AG10803 (cell line): ENCODE data around the gene PCMT1.
A peak's percentile ranks its signal among the peaks of the same experiment; 100 is the strongest.
"Not testable (repeated sequence)": the region's sequence is repeated elsewhere in the genome, so short reads cannot be mapped to it uniquely, and the experiment has no call there.

ENCODE experiments used
- DNase-seq: peaks from one replicate; pipeline ENCODE4 v3.0.0; 2010; ENCODE audit warnings: low read depth
- H3K4me3 ChIP-seq: 2 replicates; pipeline ENCODE4 v1.5.1; 2011; ENCODE audit warnings: mild to moderate bottlenecking, low read length, control low read depth
- CTCF ChIP-seq: conservative IDR thresholded peaks from 2 replicates; pipeline ENCODE4 v1.5.1; 2011; ENCODE audit warnings: mild to moderate bottlenecking, low read length, control low read depth, inconsistent platforms

PCMT1 gene

GRCh38 chr6:149750136-149750609 lies 632 bp downstream of the PCMT1 start:
- H3K4me3 ChIP-seq: peak overlapping the region; percentile 95
- DNase-seq: peak; percentile 48
- TF ChIP-seq CTCF: no peak

GRCh38 chr6:149751239-149751638 lies 1.7 kb downstream of the PCMT1 start:
- H3K4me3 ChIP-seq: peak overlapping the region; percentile 95; the same call in 1 of the 2 replicates
- no peak for DNase-seq
- no peak for TF ChIP-seq CTCF

GRCh38 chr6:149751920-149752319 lies 2.4 kb downstream of the PCMT1 start:
- not testable (repeated sequence) for DNase-seq, H3K4me3 ChIP-seq

GRCh38 chr6:149752600-149753373 lies 3.2 kb downstream of the PCMT1 start:
- H3K4me3 ChIP-seq: no peak overlapping the region
- DNase-seq: peak; percentile 45
- TF ChIP-seq CTCF: no peak

GRCh38 chr6:149753374-149753637 lies 3.8 kb downstream of the PCMT1 start:
- DNase-seq, H3K4me3 ChIP-seq: not testable (repeated sequence)

GRCh38 chr6:149754548-149754947 lies 5.0 kb downstream of the PCMT1 start:
- no peak for TF ChIP-seq CTCF
- no peak overlapping the region for H3K4me3 ChIP-seq
- no peak for DNase-seq

- no peak for TF ChIP-seq CTCF
- no peak for DNase-seq
- no peak overlapping the region for H3K4me3 ChIP-seq
Measured at GRCh38 chr6:149755300-149756260, 6.0 kb downstream of the PCMT1 start.

GRCh38 chr6:149756261-149756636 lies 6.7 kb downstream of the PCMT1 start:
- H3K4me3 ChIP-seq: no peak overlapping the region
- DNase-seq: no peak
- no peak for TF ChIP-seq CTCF
